Testis (tissue), 3 donors: ENCODE measurements around the gene PSMB7. TPM values are rescaled to one million over a fixed set of nuclear protein-coding genes. Genes with fewer than 3 reads are reported as not detected.

Source experiments
- DNase-seq: peaks from one replicate; pipeline ENCODE4 v3.0.0-alpha.2; 2019
- H3K27ac ChIP-seq, 2 donors: fragments of 200-600 bp; sonication (generic); one replicate each; pipeline ENCODE4 v1.5.1; 2019
- H3K27me3 ChIP-seq: fragments of 200-600 bp; sonication (generic); one replicate; pipeline ENCODE4 v1.5.1; 2019
- H3K36me3 ChIP-seq: fragments of 200-600 bp; sonication (generic); one replicate; pipeline ENCODE4 v1.5.1; 2017; ENCODE audit warnings: low read depth; ENCODE audit errors: missing control alignments
- H3K4me1 ChIP-seq: fragments of 200-600 bp; sonication (generic); one replicate; pipeline ENCODE4 v1.5.1; 2019
- H3K4me3 ChIP-seq, 2 donors: fragments of 200-600 bp; sonication (generic); one replicate each; pipeline ENCODE4 v1.5.1; 2017 to 2019
- H3K9me3 ChIP-seq: fragments of 200-600 bp; sonication (generic); one replicate; pipeline ENCODE4 v1.5.1; 2017
- CTCF ChIP-seq, 3 experiments: fragments of 450-650 bp in 2 of 3; fragments of 200-600 bp in 1 of 3; sonication (generic) in 1 of 3; IDR thresholded peaks; one replicate each; pipeline ENCODE4 v1.5.1; 2016 to 2019; ENCODE audit warnings: antibody characterized with exemption in 3 of 3, mild to moderate bottlenecking in 2 of 3, moderate library complexity in 1 of 3
- POLR2A ChIP-seq: fragments of 450-650 bp; IDR thresholded peaks from one replicate; pipeline ENCODE4 v1.6.1; 2017; ENCODE audit warnings: antibody characterized with exemption, mild to moderate bottlenecking, moderate library complexity
- WGBS, 2 donors: methylation state at CpG; one replicate each; pipeline ENCODE4 v1.1.5; 2018; 5-methylcytosine and 5-hydroxymethylcytosine counted together
- intact Hi-C: fragments of 100-400 bp; cut with DNase I; formaldehyde crosslinking; loops from one replicate; pipeline ENCODE4 v1.15.1; 2023; ENCODE audit warnings: low total_unique reads
- polyA plus RNA-seq: library from polyadenylated mRNA; stranded (reverse); fragments of 350-450 nt; fragmentation: Illumina TruSeq; extraction: RNeasy Lipid Tissue Mini Kit (QIAGEN cat#74804); gene quantifications from one replicate; pipeline ENCODE4 v1.2.3, GENCODE V29; 2014; ENCODE audit warnings: low read depth, low replicate concordance; ENCODE audit not compliant: insufficient read depth
- total RNA-seq, 2 donors: library from RNA; depleted of rRNA; stranded (reverse); fragments of >200 nt; gene quantifications; one replicate each; pipeline ENCODE4 v1.2.3, GENCODE V29; 2016

The PSMB7 gene
- total and polyA plus RNA-seq, 3 donors from 2014 or later = 156 to 310 (median 188) TPM

- DNase-seq = no peak
- 90 to 93% methylated on average over 3 of the region's 3 CpGs for WGBS, 2 donors
- no peaks in the 10 kb centered on the region for H3K27me3 ChIP-seq
- H3K4me1 ChIP-seq = peaks cover 2% of the 10 kb centered on the region
- TF ChIP-seq CTCF (IDR thresholded peaks at IDR 0.05) = no peak
- no peak for TF ChIP-seq POLR2A
- intact Hi-C loops = no loop called here
- H3K4me3 ChIP-seq = no peak overlapping the region
- no peaks in the 10 kb centered on the region for H3K36me3 ChIP-seq
- no peak overlapping the region for H3K27ac ChIP-seq
- H3K9me3 ChIP-seq = no peaks in the 10 kb centered on the region
Observed at GRCh38 chr9:124394596-124394995, 20.6 kb downstream of the PSMB7 start.

- intact Hi-C loops = no loop called here
- Histone ChIP-seq H3K36me3 (no peaks in the 10 kb centered on the region), H3K27ac (no peak overlapping the region), H3K4me1 (no peaks in the 10 kb centered on the region), H3K27me3 (no peaks in the 10 kb centered on the region), H3K9me3 (no peaks in the 10 kb centered on the region), H3K4me3 (no peak overlapping the region)
- no peak for TF ChIP-seq POLR2A
- DNase-seq = no peak
- 84 to 87% methylated on average over 2 of the region's 2 CpGs for WGBS, 2 donors
Observed at GRCh38 chr9:124394167-124394566, 21.1 kb downstream of the PSMB7 start.

GRCh38 chr9:124392871-124393460 lies 22.3 kb downstream of the PSMB7 start:
- Histone ChIP-seq H3K36me3 (no peaks in the 10 kb centered on the region), H3K4me1 (no peaks in the 10 kb centered on the region), H3K27ac (no peak overlapping the region), H3K9me3 (no peaks in the 10 kb centered on the region), H3K27me3 (no peaks in the 10 kb centered on the region), H3K4me3 (no peak overlapping the region)
- WGBS, 2 donors = 77 to 78% methylated on average over 9 of the region's 9 CpGs
- no peak for TF ChIP-seq POLR2A
- no peak for TF ChIP-seq CTCF (IDR thresholded peaks at IDR 0.05)
- DNase-seq = no peak
- intact Hi-C loops = no loop called here

GRCh38 chr9:124392254-124392870 lies 22.9 kb downstream of the PSMB7 start:
- Histone ChIP-seq H3K4me1 (no peaks in the 10 kb centered on the region), H3K27ac (no peak overlapping the region), H3K4me3 (no peak overlapping the region), H3K36me3 (no peaks in the 10 kb centered on the region), H3K9me3 (no peaks in the 10 kb centered on the region), H3K27me3 (no peaks in the 10 kb centered on the region)
- TF ChIP-seq POLR2A (no peak), CTCF (IDR thresholded peaks at IDR 0.05) (no peak)
- 90 to 98% methylated on average over 8 to 12 of the region's 12 CpGs for WGBS, 2 donors
- intact Hi-C loops = no loop called here
- no peak for DNase-seq

- Histone ChIP-seq H3K9me3 (no peaks in the 10 kb centered on the region), H3K4me3 (no peak overlapping the region), H3K36me3 (no peaks in the 10 kb centered on the region), H3K4me1 (no peaks in the 10 kb centered on the region), H3K27ac (no peak overlapping the region), H3K27me3 (no peaks in the 10 kb centered on the region)
- intact Hi-C loops = no loop called here
- TF ChIP-seq CTCF (IDR thresholded peaks at IDR 0.05) (no peak), POLR2A (no peak)
- no peak for DNase-seq
- 74 to 75% methylated on average over 9 of the region's 9 CpGs for WGBS, 2 donors
Observed at GRCh38 chr9:124390794-124391658, 24.2 kb downstream of the PSMB7 start.
